ENCODE measurements around the gene ANKMY1. TPM values are rescaled to one million over a fixed set of nuclear protein-coding genes. Genes with fewer than 3 reads are reported as not detected.

Gene ANKMY1
- total RNA-seq, 1 experiment from 2014 or later = 28.3 TPM

DNA sequence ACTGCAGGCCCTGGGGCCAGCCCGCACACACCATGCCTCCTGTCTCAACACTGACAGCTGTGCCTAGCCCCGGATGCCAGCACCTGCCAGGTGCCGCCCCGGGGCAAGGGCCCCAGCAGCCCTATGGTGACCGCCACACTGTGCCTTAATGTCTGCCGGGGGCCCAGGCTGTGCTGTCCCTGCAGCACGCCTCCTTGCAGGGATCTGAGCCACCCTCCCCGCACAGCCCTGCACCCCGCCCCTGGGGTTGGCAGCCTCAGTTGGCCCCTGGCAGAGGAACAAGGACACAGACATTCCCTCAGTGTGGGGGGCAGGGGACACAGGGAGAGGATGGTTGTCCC lies 20.3 kb upstream of the ANKMY1 start:
- Histone ChIP-seq H3K9me2 (ENCODE audit: insufficient read depth) (no peaks in the 10 kb centered on the region), H3K27me3 (ENCODE audit: insufficient read depth, low read length) (no peaks in the 10 kb centered on the region), H3K27ac (ENCODE audit: low read depth, low read length) (0 out of 2 replicates have a peak overlapping the region, but pooled peaks have one; percentile 77), H3K36me3 (ENCODE audit: control insufficient read depth in 1 of 2, insufficient read depth in 2 of 2, low read length in 2 of 2) (no peaks in the 10 kb centered on the region), H2AFZ (ENCODE audit: low read depth, low read length, poor library complexity, severe bottlenecking) (no peak overlapping the region), H3K79me2 (ENCODE audit: insufficient read depth, low read length) (peaks cover 41% of the 10 kb centered on the region), H3K9me3 (ENCODE audit: control insufficient read depth in 1 of 2, insufficient read depth in 1 of 2, low read depth in 1 of 2, low read length in 2 of 2) (no peaks in the 10 kb centered on the region), H3K4me1 (ENCODE audit: control insufficient read depth in 1 of 2, insufficient read depth in 2 of 2, low read length in 2 of 2) (peaks cover 35 to 44% of the 10 kb centered on the region in 2 experiments), H3K4me3 (replicated peaks in 1 of 2; ENCODE audit: low read depth in 1 of 2, low read length in 2 of 2) (no peak overlapping the region), H3K9ac (ENCODE audit: low read length) (no peak overlapping the region), H3K4me2 (ENCODE audit: low read length) (no peak overlapping the region), H4K20me1 (ENCODE audit: insufficient read depth) (no peaks in the 10 kb centered on the region)
- ATAC-seq = no peak
- TF ChIP-seq ATF3 (IDR thresholded peaks at IDR 0.05) (no peak), CEBPB (IDR thresholded peaks at IDR 0.05; ENCODE audit: low read depth) (no peak), SP1 (IDR thresholded peaks at IDR 0.05; ENCODE audit: low read depth) (no peak), TCF7L2 (IDR thresholded peaks at IDR 0.05; ENCODE audit: borderline replicate concordance, extremely low read depth, insufficient read depth, insufficient read length) (no peak), SRF (IDR thresholded peaks at IDR 0.05; ENCODE audit: low read depth) (no peak), REST (IDR thresholded peaks at IDR 0.05; ENCODE audit: low read depth) (no peak), ZFX (IDR thresholded peaks at IDR 0.05) (no peak)
- TF ChIP-seq, protein P1, sequence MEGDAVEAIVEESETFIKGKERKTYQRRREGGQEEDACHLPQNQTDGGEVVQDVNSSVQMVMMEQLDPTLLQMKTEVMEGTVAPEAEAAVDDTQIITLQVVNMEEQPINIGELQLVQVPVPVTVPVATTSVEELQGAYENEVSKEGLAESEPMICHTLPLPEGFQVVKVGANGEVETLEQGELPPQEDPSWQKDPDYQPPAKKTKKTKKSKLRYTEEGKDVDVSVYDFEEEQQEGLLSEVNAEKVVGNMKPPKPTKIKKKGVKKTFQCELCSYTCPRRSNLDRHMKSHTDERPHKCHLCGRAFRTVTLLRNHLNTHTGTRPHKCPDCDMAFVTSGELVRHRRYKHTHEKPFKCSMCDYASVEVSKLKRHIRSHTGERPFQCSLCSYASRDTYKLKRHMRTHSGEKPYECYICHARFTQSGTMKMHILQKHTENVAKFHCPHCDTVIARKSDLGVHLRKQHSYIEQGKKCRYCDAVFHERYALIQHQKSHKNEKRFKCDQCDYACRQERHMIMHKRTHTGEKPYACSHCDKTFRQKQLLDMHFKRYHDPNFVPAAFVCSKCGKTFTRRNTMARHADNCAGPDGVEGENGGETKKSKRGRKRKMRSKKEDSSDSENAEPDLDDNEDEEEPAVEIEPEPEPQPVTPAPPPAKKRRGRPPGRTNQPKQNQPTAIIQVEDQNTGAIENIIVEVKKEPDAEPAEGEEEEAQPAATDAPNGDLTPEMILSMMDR (IDR thresholded peaks at IDR 0.05 in 2 of 3, conservative IDR thresholded peaks at IDR 0.05 in 1 of 3; ENCODE audit: borderline replicate concordance in 1 of 3, insufficient read depth in 1 of 3, low read depth in 2 of 3, low read length in 2 of 3) = no peak
- BruUV-seq (replicated peaks) = no TSS peak
- CTCF ChIA-PET = interaction anchor here (3.7 kb wide), 1 partner anchor 12 kb away, joined by 48 read pairs; no protein-coding TSS in a partner anchor
- intact Hi-C loops (cut with micrococcal nuclease) = no loop called here
- POLR2A ChIA-PET = no interaction called here
- no peak for DNase-seq (ENCODE audit: low read depth, low spot score)
- RAD21 ChIA-PET (ENCODE audit: low non-redundant PET in 1 of 2, low total read pairs in 2 of 2, uncharacterized antibody in 2 of 2, unreplicated experiment in 2 of 2) = no interaction called here

Measured in HCT116 (cell line).